Nephron progenitor cell (in vitro differentiated cells): ENCODE data around the gene CYTH4.

ENCODE experiments used
- DNase-seq: peaks from one replicate; pipeline ENCODE4 v3.0.0; 2021
- H3K27ac Mint-ChIP-seq: 2 replicates; pipeline ENCODE4 v1.8.0; 2021; ENCODE audit warnings: mild to moderate bottlenecking, moderate library complexity, mixed read lengths
- H3K27me3 Mint-ChIP-seq: 2 replicates; pipeline ENCODE4 v1.8.0; 2021; ENCODE audit warnings: mild to moderate bottlenecking, low read depth, mixed read lengths; ENCODE audit not compliant: poor library complexity
- H3K36me3 Mint-ChIP-seq: 2 replicates; pipeline ENCODE4 v1.8.0; 2021; ENCODE audit warnings: low read depth, mixed read lengths
- H3K4me1 Mint-ChIP-seq: 2 replicates; pipeline ENCODE4 v1.8.0; 2021; ENCODE audit warnings: mixed read lengths
- H3K4me3 Mint-ChIP-seq: 2 replicates; pipeline ENCODE4 v1.8.0; 2021; ENCODE audit warnings: mild to moderate bottlenecking, moderate library complexity, mixed read lengths
- H3K9me3 Mint-ChIP-seq: 2 replicates; pipeline ENCODE4 v1.8.0; 2021; ENCODE audit warnings: mild to moderate bottlenecking, moderate library complexity, mixed read lengths
- TF ChIP-seq, protein P1 (sequence below): fragments of 200-600 bp; sonication (generic); IDR thresholded peaks from 2 replicates; pipeline ENCODE4 v1.5.0; 2021; ENCODE audit warnings: antibody characterized with exemption

The CYTH4 gene

DNA sequence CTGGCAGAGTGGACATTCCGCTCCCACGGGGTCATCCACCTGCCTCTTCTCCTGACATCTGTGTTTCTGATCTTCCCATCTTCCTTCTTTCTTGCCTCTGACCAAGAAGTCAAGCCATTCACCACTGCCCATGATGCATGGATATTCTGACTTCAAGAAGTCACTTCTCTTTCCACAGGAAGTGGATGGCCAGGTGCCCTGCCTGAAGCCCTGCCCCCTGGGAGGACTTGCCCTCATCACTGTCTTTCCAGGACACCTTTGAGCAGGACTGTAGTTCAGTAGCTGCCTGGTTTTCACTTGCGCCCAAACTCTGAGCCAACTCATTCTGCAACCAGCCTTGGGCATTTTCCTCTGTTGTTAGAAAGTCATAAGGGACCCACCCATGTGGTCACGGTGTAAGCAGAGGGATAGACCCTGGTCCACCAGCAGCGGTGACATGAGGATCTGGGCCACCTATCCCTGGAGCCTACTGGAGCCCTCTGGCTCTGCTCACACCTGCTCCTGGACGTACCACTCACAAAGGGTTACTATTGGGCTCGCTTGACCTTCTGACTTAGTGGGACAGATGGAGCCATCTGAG, 6.9 kb downstream of the CYTH4 start:
- H3K4me1 Mint-ChIP-seq: peaks cover 7% of the 10 kb centered on the region
- no peak overlapping the region for H3K27ac Mint-ChIP-seq
- TF ChIP-seq, protein P1, sequence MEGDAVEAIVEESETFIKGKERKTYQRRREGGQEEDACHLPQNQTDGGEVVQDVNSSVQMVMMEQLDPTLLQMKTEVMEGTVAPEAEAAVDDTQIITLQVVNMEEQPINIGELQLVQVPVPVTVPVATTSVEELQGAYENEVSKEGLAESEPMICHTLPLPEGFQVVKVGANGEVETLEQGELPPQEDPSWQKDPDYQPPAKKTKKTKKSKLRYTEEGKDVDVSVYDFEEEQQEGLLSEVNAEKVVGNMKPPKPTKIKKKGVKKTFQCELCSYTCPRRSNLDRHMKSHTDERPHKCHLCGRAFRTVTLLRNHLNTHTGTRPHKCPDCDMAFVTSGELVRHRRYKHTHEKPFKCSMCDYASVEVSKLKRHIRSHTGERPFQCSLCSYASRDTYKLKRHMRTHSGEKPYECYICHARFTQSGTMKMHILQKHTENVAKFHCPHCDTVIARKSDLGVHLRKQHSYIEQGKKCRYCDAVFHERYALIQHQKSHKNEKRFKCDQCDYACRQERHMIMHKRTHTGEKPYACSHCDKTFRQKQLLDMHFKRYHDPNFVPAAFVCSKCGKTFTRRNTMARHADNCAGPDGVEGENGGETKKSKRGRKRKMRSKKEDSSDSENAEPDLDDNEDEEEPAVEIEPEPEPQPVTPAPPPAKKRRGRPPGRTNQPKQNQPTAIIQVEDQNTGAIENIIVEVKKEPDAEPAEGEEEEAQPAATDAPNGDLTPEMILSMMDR: no peak

DNA sequence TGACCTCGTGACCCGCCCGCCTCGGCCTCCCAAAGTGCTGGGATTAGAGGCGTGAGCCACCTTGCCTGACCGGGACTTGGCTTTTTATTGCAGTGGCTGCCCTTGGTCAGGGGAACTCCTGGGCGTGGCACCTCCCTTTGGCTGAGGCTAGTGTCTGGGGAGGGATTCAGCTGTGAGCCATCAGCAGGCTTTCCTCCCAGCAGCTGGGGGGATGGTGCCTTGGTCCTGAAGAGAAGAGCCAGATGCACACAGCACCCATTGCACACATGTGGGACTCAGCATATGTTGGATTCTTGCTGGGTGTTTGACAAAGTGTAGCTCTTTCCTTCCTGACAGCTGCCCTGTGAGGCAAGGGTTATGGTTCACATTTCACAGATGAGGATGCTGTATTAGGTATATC, 8.4 kb downstream of the CYTH4 start:
- TF ChIP-seq, protein P1: no peak
- Mint-ChIP-seq H3K9me3 (peaks cover 3% of the 10 kb centered on the region), H3K27me3 (peaks cover 45% of the 10 kb centered on the region), H3K4me1 (no peaks in the 10 kb centered on the region), H3K4me3 (no peak overlapping the region), H3K36me3 (no peaks in the 10 kb centered on the region), H3K27ac (no peak overlapping the region)
- no peak for DNase-seq

More for the DNA sequence above, 6.9 kb downstream of the CYTH4 start:
- H3K9me3 Mint-ChIP-seq: peaks cover 3% of the 10 kb centered on the region
- no peaks in the 10 kb centered on the region for H3K36me3 Mint-ChIP-seq
- DNase-seq: no peak
- H3K4me3 Mint-ChIP-seq: no peak overlapping the region
- H3K27me3 Mint-ChIP-seq: peaks cover 50% of the 10 kb centered on the region

DNA sequence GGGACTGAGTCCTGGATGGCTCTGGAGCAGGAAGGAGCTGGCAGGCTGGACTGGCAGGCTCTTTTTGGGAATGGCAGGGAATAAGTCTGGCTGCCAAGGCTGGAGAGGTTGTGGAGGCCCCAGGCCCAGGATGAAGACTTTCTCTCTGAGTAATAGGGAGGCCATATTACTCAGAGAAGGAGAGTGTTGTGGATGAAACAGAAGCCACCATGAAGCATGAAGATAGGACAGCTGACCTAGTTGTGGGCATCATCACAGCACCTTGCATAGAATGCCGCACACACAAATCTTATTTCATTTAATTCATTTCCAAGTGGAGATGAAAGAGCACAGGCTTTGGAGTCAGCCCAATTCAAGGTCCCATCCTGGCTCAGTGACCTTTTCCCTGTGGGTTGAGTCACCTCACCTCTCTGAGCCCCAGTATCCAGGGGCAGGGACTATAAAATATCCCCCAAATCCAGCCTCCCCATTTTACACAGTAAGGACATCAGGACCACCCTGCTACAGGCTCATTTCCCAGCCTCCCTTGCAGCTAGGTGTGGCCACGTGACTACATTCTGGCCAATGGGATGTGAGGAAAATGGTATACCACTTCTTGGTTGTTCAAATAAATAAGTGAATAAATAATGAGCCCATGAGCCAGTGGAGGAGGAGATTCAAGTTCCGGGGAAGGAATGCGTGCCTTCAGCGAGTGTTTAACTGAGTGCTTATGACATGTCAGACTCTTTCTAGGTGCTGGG, 9.4 kb downstream of the CYTH4 start:
- H3K4me1 Mint-ChIP-seq: no peaks in the 10 kb centered on the region
- peaks cover 36% of the 10 kb centered on the region for H3K27me3 Mint-ChIP-seq
- no peak overlapping the region for H3K27ac Mint-ChIP-seq
- no peak overlapping the region for H3K4me3 Mint-ChIP-seq
- no peaks in the 10 kb centered on the region for H3K36me3 Mint-ChIP-seq
- DNase-seq: no peak
- TF ChIP-seq, protein P1: no peak
- H3K9me3 Mint-ChIP-seq: peaks cover 3% of the 10 kb centered on the region

DNA sequence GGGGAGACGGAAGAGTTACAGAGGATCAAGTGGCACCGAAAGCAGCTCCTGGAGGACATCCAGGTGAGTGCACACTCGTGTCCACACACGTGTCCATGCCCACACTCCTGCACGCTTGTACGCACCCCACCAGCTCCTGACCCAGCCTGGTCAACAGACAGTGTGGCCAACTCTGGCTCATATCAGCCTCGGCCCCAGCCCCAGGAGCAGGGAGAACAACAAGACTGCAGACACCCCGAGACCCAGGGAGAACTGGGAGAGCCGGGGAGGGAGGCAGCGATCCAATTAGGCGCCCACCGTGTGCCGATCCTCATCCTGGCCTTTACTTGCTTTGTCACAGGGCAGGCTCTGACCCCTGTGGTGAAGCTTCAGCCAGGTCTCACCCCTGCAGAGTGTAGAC, 10.3 kb downstream of the CYTH4 start:
- TF ChIP-seq, protein P1: no peak
- Mint-ChIP-seq H3K4me3 (no peak overlapping the region), H3K36me3 (no peaks in the 10 kb centered on the region), H3K9me3 (peaks cover 3% of the 10 kb centered on the region), H3K27ac (no peak overlapping the region), H3K4me1 (no peaks in the 10 kb centered on the region), H3K27me3 (peaks cover 28% of the 10 kb centered on the region)
- no peak for DNase-seq

DNA sequence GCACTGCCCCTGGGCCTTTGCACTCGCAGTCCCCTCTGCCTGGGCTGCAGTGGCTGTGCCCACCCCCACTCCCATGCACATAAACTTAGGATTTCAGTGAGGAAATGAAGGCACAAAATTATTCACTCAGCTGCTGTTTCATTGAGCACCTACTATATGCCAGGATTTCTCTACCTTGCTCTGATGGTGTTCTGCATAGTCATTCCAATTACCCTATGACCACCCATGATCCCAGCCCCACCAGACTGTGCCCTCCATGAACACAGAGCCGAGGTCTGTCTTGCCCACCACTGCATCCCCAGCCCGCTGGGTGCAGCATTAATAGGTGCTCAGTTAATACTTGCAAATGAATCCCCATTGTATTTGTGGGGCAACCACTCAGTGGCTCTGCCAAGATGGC, 10.9 kb downstream of the CYTH4 start:
- no peaks in the 10 kb centered on the region for H3K36me3 Mint-ChIP-seq
- TF ChIP-seq, protein P1: no peak
- peaks cover 2% of the 10 kb centered on the region for H3K4me1 Mint-ChIP-seq
- no peak overlapping the region for H3K4me3 Mint-ChIP-seq
- H3K27me3 Mint-ChIP-seq: peaks cover 27% of the 10 kb centered on the region
- no peak overlapping the region for H3K27ac Mint-ChIP-seq
- peaks cover 3% of the 10 kb centered on the region for H3K9me3 Mint-ChIP-seq
- no peak for DNase-seq

DNA sequence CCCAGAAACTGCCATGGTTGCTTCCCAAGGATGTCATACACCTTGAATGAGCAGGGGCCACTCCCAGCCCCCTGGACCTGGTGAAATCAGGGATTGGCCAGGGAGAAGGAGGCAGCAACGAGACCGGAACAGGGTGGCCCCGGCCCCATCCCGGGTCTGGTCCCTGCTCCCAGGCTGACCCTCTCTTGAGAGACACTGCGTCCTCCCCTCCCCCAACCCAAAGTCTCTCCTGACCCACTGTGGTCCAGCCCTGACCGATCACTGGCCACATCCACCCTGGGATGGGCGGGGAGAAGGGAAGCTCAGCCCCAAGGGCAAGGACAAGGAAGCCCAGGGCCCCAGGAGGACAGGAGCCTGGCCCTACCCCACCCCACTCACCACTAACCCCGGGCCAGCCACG, 12.4 kb downstream of the CYTH4 start:
- Mint-ChIP-seq H3K27ac (no peak overlapping the region), H3K36me3 (no peaks in the 10 kb centered on the region), H3K4me1 (peaks cover 8% of the 10 kb centered on the region), H3K4me3 (no peak overlapping the region), H3K27me3 (peaks cover 25% of the 10 kb centered on the region), H3K9me3 (peaks cover 3% of the 10 kb centered on the region)
- DNase-seq: no peak
- TF ChIP-seq, protein P1: no peak
